ENCODE measurements around the gene JMJD8.

JMJD8 gene

DNA sequence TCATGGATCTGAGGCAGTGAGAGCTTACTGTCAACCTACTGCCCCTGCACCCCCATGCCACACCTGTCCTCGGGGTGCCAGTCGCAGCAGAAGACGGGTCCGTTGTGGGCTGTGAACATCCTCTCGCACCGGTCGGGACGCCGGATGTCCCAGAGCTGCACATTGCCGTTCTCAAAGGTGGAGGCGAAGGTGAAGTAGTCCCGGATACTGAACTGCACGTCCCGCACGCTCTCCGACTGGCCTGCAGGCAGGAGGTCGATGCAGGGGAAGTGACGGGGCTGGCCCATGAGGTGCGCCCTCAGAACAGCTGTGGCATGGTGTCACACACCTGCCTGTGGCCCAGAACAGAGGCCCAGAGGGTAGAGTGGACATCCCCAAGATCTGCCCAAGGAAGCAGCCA is 3.4 kb upstream of the JMJD8 start:
- H3K4me3 ChIP-seq (IDR thresholded peaks at IDR 0.05; ENCODE audit: insufficient read depth, low read depth, low read length): no peak overlapping the region
- no peaks in the 10 kb centered on the region for H3K79me2 ChIP-seq (ENCODE audit: insufficient read depth, low read depth)
- no peaks in the 10 kb centered on the region; the same call in 1 of the 2 replicates for H3K36me3 ChIP-seq (ENCODE audit: insufficient read depth)
- H3K27ac ChIP-seq: no peak overlapping the region
- no peak overlapping the region for H3K4me2 ChIP-seq
- H2AFZ ChIP-seq (ENCODE audit: low read depth): no peak overlapping the region
- no peak overlapping the region for H3K9ac ChIP-seq
- peaks cover 4% of the 10 kb centered on the region for H3K4me1 ChIP-seq (ENCODE audit: low read depth, poor library complexity, severe bottlenecking)
- TF ChIP-seq, protein P1, sequence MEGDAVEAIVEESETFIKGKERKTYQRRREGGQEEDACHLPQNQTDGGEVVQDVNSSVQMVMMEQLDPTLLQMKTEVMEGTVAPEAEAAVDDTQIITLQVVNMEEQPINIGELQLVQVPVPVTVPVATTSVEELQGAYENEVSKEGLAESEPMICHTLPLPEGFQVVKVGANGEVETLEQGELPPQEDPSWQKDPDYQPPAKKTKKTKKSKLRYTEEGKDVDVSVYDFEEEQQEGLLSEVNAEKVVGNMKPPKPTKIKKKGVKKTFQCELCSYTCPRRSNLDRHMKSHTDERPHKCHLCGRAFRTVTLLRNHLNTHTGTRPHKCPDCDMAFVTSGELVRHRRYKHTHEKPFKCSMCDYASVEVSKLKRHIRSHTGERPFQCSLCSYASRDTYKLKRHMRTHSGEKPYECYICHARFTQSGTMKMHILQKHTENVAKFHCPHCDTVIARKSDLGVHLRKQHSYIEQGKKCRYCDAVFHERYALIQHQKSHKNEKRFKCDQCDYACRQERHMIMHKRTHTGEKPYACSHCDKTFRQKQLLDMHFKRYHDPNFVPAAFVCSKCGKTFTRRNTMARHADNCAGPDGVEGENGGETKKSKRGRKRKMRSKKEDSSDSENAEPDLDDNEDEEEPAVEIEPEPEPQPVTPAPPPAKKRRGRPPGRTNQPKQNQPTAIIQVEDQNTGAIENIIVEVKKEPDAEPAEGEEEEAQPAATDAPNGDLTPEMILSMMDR (conservative IDR thresholded peaks at IDR 0.05; ENCODE audit: low read depth, low read length): no peak
- H4K20me1 ChIP-seq (ENCODE audit: insufficient read depth): no peaks in the 10 kb centered on the region
- peaks cover 19% of the 10 kb centered on the region for H3K27me3 ChIP-seq (ENCODE audit: insufficient read depth, low read depth)

DNA sequence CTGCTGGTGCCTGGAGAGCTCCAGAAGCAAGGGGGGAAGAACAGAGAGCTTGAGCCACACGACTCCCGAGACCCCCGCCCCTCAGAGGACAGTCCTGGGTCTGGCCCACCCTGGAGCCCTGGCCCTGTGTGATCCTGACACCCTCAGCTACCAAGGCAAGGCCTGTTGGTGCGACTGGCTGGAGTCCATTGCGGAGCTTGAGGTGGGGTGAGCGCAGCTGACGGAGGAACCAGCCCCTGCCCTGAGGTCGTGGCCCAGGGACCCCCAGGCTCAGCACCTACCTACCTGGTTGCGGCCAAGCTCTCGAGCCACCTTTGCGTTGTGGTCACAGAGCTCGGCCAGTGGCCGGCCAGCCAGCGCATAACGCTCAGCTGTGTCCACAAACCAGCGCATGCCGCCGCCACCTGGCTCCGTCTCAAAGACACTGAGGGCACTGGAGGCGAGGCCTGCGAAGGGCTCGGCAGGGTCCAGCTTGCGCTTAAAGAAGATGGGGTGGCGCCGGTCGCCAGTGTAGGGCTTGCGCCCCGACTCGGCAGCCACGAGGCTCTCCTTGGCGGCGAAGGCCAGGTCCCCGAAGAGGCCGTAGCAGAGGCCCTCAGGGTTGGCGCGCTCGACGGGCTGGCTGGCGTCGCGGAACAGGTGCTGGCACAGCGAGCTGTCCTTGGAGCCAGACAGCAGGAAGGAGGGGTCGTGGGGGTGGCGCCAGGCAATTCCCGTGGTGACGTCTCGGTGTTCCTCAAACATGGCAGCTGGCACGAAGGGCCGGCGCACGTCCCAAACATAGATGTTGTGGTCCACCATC is 2.5 kb upstream of the JMJD8 start:
- no peak overlapping the region for H3K4me3 ChIP-seq (IDR thresholded peaks at IDR 0.05; ENCODE audit: insufficient read depth, low read depth, low read length)
- no peak overlapping the region for H3K4me2 ChIP-seq
- H2AFZ ChIP-seq (ENCODE audit: low read depth): no peak overlapping the region
- H3K36me3 ChIP-seq (ENCODE audit: insufficient read depth): no peaks in the 10 kb centered on the region; the same call in 1 of the 2 replicates
- H4K20me1 ChIP-seq (ENCODE audit: insufficient read depth): no peaks in the 10 kb centered on the region
- H3K4me1 ChIP-seq (ENCODE audit: low read depth, poor library complexity, severe bottlenecking): peaks cover 4% of the 10 kb centered on the region
- peaks cover 6% of the 10 kb centered on the region; the same call in 1 of the 2 replicates for H3K79me2 ChIP-seq (ENCODE audit: insufficient read depth, low read depth)
- no peak overlapping the region for H3K27ac ChIP-seq
- peaks cover 11% of the 10 kb centered on the region for H3K27me3 ChIP-seq (ENCODE audit: insufficient read depth, low read depth)
- TF ChIP-seq, protein P1 (conservative IDR thresholded peaks at IDR 0.05; ENCODE audit: low read depth, low read length): no peak
- H3K9ac ChIP-seq: no peak overlapping the region

DNA sequence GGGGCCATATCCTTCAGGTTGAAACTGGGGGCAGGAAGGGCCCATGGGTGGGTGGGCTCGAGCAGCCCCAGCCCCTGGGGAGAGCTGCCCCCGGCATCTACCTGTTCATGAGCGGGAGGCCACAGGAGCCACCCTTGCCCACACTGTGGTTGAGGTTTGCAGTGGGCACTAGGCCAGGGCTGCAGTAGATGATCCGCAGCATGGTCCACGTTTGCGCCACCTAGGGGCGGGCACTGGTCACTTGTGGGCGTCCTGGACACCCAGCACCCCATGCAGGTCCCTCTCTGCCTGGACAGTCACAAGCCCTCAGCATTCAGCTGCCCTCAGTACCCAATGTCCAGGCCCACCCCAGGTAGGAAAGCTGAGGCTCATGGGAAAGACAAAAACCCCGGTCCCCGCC is 1.8 kb upstream of the JMJD8 start:
- Histone ChIP-seq H2AFZ (ENCODE audit: low read depth) (no peak overlapping the region), H3K36me3 (ENCODE audit: insufficient read depth) (no peaks in the 10 kb centered on the region; the same call in 1 of the 2 replicates)

DNA sequence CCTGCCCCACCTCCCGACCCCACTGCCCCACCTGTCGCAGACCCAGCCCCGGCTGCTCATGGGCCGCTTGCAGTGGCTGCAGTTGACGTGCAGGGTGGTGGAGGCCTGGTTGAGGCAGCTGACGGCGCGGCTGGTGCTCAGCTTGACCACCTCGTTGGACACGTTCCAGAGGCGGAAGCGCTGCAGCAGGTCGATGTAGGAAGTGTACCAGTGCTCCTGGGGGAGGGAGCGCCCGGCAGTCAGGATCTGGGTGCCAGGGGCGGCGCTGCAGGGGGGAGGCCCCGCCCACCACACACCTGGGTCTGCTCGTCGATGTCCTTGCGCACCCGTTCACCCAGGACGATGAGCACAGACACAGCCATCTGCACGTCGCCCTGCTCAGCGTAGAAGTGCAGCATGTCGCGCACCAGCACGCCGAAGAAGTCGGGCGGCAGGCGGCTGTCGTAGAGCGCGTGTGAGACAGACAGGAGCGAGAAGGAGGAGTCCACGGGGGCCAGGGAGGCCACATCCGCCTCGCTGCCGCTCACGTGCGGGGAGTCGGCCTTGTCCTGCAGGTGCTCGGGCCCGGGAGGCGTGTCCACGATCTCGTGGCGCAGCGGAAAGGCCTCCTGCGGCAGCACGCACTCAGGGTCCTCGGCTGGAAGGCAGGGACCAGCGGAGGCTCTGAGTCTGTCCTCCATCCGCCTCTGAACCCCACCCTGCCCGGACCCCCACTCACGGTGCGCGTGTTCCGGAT is 995 bp upstream of the JMJD8 start:
- Histone ChIP-seq H3K9ac (no peak overlapping the region), H3K36me3 (ENCODE audit: insufficient read depth) (no peaks in the 10 kb centered on the region; the same call in 1 of the 2 replicates), H3K27me3 (ENCODE audit: insufficient read depth, low read depth) (no peaks in the 10 kb centered on the region), H3K4me1 (ENCODE audit: low read depth, poor library complexity, severe bottlenecking) (peaks cover 4% of the 10 kb centered on the region), H3K27ac (no peak overlapping the region), H3K4me2 (no peak overlapping the region), H3K4me3 (IDR thresholded peaks at IDR 0.05; ENCODE audit: insufficient read depth, low read depth, low read length) (no peak overlapping the region), H3K79me2 (ENCODE audit: insufficient read depth, low read depth) (peaks cover 18% of the 10 kb centered on the region), H4K20me1 (ENCODE audit: insufficient read depth) (no peaks in the 10 kb centered on the region), H2AFZ (ENCODE audit: low read depth) (no peak overlapping the region)
- TF ChIP-seq, protein P1 (conservative IDR thresholded peaks at IDR 0.05; ENCODE audit: low read depth, low read length): no peak

More for the DNA sequence above, 1.8 kb upstream of the JMJD8 start:
- TF ChIP-seq, protein P1 (conservative IDR thresholded peaks at IDR 0.05; ENCODE audit: low read depth, low read length): 0 out of 2 replicates have a peak, but pooled peaks have one; percentile 30
- H3K4me2 ChIP-seq: no peak overlapping the region
- H3K27me3 ChIP-seq (ENCODE audit: insufficient read depth, low read depth): peaks cover 4% of the 10 kb centered on the region; the same call in 1 of the 2 replicates
- no peak overlapping the region for H3K4me3 ChIP-seq (IDR thresholded peaks at IDR 0.05; ENCODE audit: insufficient read depth, low read depth, low read length)
- H3K27ac ChIP-seq: no peak overlapping the region
- peaks cover 13% of the 10 kb centered on the region for H3K79me2 ChIP-seq (ENCODE audit: insufficient read depth, low read depth)
- H3K9ac ChIP-seq: no peak overlapping the region
- no peaks in the 10 kb centered on the region for H4K20me1 ChIP-seq (ENCODE audit: insufficient read depth)
- peaks cover 4% of the 10 kb centered on the region for H3K4me1 ChIP-seq (ENCODE audit: low read depth, poor library complexity, severe bottlenecking)
